GM20000 (cell line): ENCODE results near the gene NLRX1.

Experiments
- DNase-seq: peaks from one replicate; pipeline ENCODE4 v3.0.0; 2012; ENCODE audit warnings: low spot score
- TF ChIP-seq, protein P1 (sequence below): IDR thresholded peaks from 2 replicates; pipeline ENCODE4 v1.5.1; 2012; ENCODE audit warnings: mild to moderate bottlenecking, control low read depth; ENCODE audit errors: extremely low read depth, missing control alignments

Gene NLRX1, protein sequence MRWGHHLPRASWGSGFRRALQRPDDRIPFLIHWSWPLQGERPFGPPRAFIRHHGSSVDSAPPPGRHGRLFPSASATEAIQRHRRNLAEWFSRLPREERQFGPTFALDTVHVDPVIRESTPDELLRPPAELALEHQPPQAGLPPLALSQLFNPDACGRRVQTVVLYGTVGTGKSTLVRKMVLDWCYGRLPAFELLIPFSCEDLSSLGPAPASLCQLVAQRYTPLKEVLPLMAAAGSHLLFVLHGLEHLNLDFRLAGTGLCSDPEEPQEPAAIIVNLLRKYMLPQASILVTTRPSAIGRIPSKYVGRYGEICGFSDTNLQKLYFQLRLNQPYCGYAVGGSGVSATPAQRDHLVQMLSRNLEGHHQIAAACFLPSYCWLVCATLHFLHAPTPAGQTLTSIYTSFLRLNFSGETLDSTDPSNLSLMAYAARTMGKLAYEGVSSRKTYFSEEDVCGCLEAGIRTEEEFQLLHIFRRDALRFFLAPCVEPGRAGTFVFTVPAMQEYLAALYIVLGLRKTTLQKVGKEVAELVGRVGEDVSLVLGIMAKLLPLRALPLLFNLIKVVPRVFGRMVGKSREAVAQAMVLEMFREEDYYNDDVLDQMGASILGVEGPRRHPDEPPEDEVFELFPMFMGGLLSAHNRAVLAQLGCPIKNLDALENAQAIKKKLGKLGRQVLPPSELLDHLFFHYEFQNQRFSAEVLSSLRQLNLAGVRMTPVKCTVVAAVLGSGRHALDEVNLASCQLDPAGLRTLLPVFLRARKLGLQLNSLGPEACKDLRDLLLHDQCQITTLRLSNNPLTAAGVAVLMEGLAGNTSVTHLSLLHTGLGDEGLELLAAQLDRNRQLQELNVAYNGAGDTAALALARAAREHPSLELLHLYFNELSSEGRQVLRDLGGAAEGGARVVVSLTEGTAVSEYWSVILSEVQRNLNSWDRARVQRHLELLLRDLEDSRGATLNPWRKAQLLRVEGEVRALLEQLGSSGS

DNA sequence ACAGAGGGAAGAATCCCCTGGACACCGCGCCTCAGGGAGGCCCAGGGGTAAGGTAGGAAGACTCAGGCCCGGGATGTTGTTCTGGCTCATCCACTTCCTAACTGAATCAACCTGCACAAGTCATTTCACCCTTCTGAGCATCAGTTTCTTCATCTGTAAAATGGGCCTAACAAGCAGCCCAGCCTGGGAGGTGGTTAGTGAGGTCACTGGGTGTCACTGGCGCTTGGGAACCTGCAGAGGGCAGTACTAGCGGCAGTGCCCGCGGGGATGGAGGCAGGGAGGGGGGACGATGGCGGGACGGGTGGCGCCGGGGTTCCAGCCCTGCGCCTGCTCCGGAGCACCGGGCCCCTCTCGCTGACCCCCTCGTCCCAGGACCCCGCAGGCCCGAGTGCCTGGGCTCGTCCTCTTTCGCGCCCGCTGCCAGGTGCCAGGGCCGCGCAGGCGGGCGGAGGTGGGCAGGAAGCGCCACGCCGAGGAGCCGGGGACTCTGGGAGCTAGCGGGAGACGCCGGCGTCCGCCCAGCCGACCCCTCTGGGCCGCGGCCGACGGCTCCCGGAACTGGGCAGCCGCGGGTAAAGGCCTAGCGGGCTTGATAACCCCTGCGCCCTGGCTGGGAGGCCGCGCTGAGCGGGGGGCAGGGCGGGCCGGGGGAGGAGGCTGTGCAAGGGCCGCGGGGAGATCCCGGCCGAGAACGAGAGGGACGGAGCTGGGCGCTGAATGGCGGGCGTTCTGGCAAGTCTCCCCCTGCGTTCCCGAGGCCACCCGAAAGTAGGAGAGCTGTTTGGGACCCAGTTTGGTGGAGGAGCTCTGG, at the start of gene NLRX1:
Gene NLRX1, plus strand, starts transcription at position 255 of the 811 bp plus-strand sequence. CDS start 2,679 bp downstream, outside the sequence.
- TF ChIP-seq, protein P1, sequence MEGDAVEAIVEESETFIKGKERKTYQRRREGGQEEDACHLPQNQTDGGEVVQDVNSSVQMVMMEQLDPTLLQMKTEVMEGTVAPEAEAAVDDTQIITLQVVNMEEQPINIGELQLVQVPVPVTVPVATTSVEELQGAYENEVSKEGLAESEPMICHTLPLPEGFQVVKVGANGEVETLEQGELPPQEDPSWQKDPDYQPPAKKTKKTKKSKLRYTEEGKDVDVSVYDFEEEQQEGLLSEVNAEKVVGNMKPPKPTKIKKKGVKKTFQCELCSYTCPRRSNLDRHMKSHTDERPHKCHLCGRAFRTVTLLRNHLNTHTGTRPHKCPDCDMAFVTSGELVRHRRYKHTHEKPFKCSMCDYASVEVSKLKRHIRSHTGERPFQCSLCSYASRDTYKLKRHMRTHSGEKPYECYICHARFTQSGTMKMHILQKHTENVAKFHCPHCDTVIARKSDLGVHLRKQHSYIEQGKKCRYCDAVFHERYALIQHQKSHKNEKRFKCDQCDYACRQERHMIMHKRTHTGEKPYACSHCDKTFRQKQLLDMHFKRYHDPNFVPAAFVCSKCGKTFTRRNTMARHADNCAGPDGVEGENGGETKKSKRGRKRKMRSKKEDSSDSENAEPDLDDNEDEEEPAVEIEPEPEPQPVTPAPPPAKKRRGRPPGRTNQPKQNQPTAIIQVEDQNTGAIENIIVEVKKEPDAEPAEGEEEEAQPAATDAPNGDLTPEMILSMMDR: peak; percentile 95
- peak; percentile 96 for DNase-seq

DNA sequence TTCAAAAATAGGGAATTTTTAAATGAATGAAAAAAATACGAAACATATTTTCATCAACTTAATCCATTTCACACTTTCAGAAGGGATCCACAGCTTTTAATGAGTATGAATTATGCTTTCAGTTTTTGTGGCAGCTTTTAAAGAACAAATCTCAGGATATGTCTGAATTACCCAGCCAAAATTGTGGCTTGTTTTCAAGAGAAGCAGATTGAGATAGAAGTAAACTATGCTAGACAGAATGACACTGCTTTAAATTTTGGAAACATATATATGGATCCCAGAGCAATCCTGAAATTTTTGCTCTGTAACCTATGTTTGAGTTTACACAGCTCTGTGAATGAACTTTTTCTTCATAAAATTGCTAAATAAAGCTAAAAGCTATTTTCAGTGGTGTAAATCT, 49.6 kb upstream of the NLRX1 start:
- DNase-seq: no peak
- TF ChIP-seq, protein P1: no peak

DNA sequence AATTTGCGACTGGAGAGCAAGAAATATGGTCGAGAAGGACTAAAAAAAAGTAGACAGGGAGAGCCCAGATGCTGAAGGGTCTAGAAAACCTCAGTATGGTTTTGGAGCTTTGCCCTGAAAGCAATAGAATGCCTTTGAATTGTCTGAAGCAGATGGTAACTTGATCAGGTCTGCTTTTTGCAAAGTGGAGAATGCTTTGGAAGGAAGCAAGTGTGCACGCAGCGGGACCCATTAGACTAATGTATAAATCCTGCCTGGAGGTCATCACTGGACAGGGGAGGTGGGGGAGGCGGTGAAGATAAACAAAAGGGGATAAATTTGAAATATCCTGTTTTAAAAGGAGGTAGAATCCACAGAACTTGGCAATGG, 47.9 kb upstream of the NLRX1 start:
- TF ChIP-seq, protein P1: no peak
- DNase-seq: no peak

DNA sequence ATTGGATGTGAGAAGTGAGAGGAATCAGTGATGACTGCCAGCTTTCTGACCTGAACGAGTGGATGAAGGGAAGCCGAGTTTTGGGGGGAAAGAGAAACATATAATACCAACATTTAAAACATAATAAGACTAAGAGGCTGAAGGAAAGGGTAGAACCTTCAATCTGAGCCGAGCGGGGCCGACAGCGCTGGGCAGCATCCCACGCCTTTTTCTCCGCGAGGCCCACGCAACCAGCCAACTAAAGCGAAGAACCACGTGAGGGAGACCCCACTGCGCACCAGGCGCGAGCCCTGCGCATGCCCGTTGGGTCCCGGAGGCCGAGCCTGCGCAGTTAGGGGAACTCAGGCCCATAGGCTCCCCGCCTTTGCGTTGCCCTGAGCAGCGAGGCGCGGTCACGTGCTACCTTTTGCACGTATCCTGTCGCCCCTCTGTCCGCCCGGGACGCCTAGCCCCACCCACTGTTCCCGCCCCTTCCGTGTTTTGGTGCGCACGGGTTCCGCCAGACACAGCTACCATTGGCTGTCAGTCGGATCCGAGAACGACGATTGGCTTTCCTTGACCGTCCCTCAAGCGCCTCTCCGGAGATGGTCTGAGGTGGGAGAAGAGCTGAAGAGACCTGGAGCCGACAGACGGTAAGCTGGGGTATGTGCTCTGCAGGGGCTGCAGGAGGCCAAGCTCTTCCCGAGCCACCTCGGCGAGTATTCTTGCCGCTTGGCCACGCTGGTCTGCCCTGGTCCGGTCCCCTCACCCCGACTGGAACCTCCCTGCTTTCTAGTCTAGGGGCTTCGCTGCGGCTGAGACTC, 47.3 kb upstream of the NLRX1 start, which contains the start of gene HINFP:
Gene HINFP, plus strand, starts transcription at position 573 of the 803 bp plus-strand sequence. CDS start 5,365 bp downstream, outside the sequence.
- TF ChIP-seq, protein P1: no peak
- DNase-seq: peak; percentile 96

DNA sequence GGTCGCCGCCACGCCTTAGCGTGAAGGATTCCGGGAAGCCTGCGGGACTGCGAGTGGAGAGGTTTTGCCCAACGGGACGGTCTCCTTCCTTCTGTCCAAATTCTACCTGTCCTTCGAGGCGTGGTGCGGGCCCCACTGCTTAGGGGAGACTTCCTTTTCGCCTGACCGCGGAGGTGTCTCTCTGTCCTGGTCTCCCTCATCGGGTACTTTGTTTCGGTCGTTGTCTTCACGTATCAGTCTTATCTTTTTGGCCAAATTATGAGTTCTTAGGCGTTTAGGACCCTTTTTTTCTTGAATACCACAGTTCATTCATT, 46.8 kb upstream of the NLRX1 start:
- DNase-seq: no peak
- TF ChIP-seq, protein P1: no peak

DNA sequence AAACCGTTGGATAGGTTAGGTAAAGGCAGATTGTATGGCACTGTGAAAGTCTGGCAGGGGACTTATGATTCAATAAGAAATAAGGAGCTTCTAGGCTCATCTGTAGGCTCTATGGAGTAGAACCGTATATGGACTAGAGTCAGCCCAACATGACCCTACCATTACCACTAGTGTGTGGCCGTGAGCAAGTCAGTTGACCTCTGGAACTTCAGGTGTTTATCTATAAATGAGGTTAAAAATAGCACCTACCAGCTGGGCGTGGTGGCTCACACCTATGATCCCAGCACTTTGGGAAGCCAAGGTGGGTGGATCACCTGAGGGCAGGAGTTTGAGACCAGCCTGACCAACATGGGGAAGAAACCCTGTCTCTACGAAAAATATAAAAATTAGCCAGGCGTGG, 42.7 kb upstream of the NLRX1 start:
- DNase-seq: no peak
- TF ChIP-seq, protein P1: no peak
